Ovary (tissue), 3 donors: ENCODE results near the gene DERA.

Experiments
- CTCF ChIP-seq, 3 donors: fragments of 450-650 bp in 2 of 3; fragments of 200-600 bp in 1 of 3; IDR thresholded peaks; one replicate each; pipeline versions ENCODE4 v1.5.1 to v1.8.0; 2016 to 2022; ENCODE audit warnings: antibody characterized with exemption in 3 of 3, mild to moderate bottlenecking in 1 of 3
- EP300 ChIP-seq: sonication (generic); formaldehyde crosslinking; IDR thresholded peaks from one replicate; pipeline ENCODE4 v1.6.1; 2017; ENCODE audit warnings: antibody characterized with exemption
- POLR2A ChIP-seq: fragments of 450-650 bp; IDR thresholded peaks from one replicate; pipeline ENCODE4 v1.6.1; 2017; ENCODE audit warnings: antibody characterized with exemption, mild to moderate bottlenecking, moderate library complexity
- donor health status: DM: no; HTN: no; CAD: no.

- TF ChIP-seq CTCF (IDR thresholded peaks at IDR 0.05), result no peak
- TF ChIP-seq EP300, result no peak
- TF ChIP-seq POLR2A, result no peak
Measured at GRCh38 chr12:15997910-15998309, 86.8 kb downstream of the DERA start.
